Sigmoid colon (tissue), 7 donors: ENCODE data around the gene NUPR1. TPM values are rescaled to one million over a fixed set of nuclear protein-coding genes. Genes with fewer than 3 reads are reported as not detected.
"Not testable (repeated sequence)": the region's sequence is repeated elsewhere in the genome, so short reads cannot be mapped to it uniquely, and the experiment has no call there.

ENCODE experiments used
- DNase-seq: peaks from one replicate; pipeline ENCODE4 v3.0.0-alpha.2; 2019
- H3K27ac ChIP-seq, 4 donors: fragments of 200-600 bp; sonication (generic); one replicate each; pipeline ENCODE4 v1.5.1; 2016 to 2019; ENCODE audit warnings: mild to moderate bottlenecking in 1 of 4
- H3K27me3 ChIP-seq, 3 donors: fragments of 200-600 bp; sonication (generic); one replicate each; pipeline ENCODE4 v1.5.1; 2019; ENCODE audit warnings: mild to moderate bottlenecking in 1 of 3
- H3K36me3 ChIP-seq, 4 donors: fragments of 200-600 bp; sonication (generic); one replicate each; pipeline ENCODE4 v1.5.1; 2016 to 2019
- H3K4me1 ChIP-seq, 4 donors: fragments of 200-600 bp; sonication (generic); one replicate each; pipeline ENCODE4 v1.5.1; 2017 to 2019
- H3K4me3 ChIP-seq, 4 donors: fragments of 200-600 bp; sonication (generic); one replicate each; pipeline ENCODE4 v1.5.1; 2017 to 2019; ENCODE audit warnings: mild to moderate bottlenecking in 2 of 4, moderate library complexity in 1 of 4
- H3K9me3 ChIP-seq, 4 donors: fragments of 200-600 bp in 3 of 4; sonication (generic) in 3 of 4; one replicate each; pipeline versions ENCODE4 v1.5.1 to v1.6.1; 2013 to 2019
- CTCF ChIP-seq, 4 experiments: fragments of 450-650 bp in 3 of 4; fragments of 200-600 bp in 1 of 4; IDR thresholded peaks; one replicate each; pipeline ENCODE4 v1.5.1; 2016 to 2019; ENCODE audit warnings: antibody characterized with exemption in 4 of 4, mild to moderate bottlenecking in 3 of 4, moderate library complexity in 2 of 4
- EP300 ChIP-seq, 4 donors: sonication (generic); formaldehyde crosslinking; IDR thresholded peaks; one replicate each; pipeline ENCODE4 v1.6.1; 2017; ENCODE audit warnings: antibody characterized with exemption in 4 of 4
- POLR2A ChIP-seq, 2 donors: fragments of 450-650 bp; IDR thresholded peaks; one replicate each; pipeline ENCODE4 v1.6.1; 2016; ENCODE audit warnings: antibody characterized with exemption in 2 of 2, mild to moderate bottlenecking in 2 of 2, moderate library complexity in 2 of 2
- POLR2AphosphoS5 ChIP-seq, 4 donors: sonication (generic); formaldehyde crosslinking; IDR thresholded peaks; one replicate each; pipeline ENCODE4 v1.6.1; 2017; ENCODE audit warnings: antibody characterized with exemption in 4 of 4
- WGBS, 2 donors: extraction: QIAGEN DNeasy Blood & Tissue Kit; methylation state at CpG; one replicate each; pipeline ENCODE4 v1.1.7; 2013; 5-methylcytosine and 5-hydroxymethylcytosine counted together
- intact Hi-C: fragments of 100-400 bp; cut with DNase I; formaldehyde crosslinking; loops from one replicate; pipeline ENCODE4 v1.15.1; 2023
- polyA plus RNA-seq, 3 donors: library from polyadenylated mRNA; stranded (reverse); fragments of 200-250 nt; gene quantifications; one replicate each; pipeline ENCODE4 v1.2.3, GENCODE V29; 2013
- total RNA-seq, 4 donors: library from RNA; depleted of rRNA; stranded (reverse); fragments of >200 nt; gene quantifications; one replicate each; pipeline ENCODE4 v1.1.0, GENCODE V29; 2016
- donor health status: healthy with polysubstance abuse.
- donor health status: Bipolar disorder and iron deficiency.
- donor health status: healthy.

NUPR1 gene
- total and polyA plus RNA-seq, 7 donors, result 48.6 to 318 (median 70.8) TPM

GRCh38 chr16:28546626-28547025 is 7.9 kb upstream of the NUPR1 start:
- Histone ChIP-seq H3K4me3 (no peak overlapping the region), H3K4me1 (no peaks in the 10 kb centered on the region), H3K36me3 (no peaks in the 10 kb centered on the region), H3K9me3 (no peaks in the 10 kb centered on the region), H3K27me3 (no peaks in the 10 kb centered on the region), H3K27ac (no peak overlapping the region)
- no peak for TF ChIP-seq POLR2AphosphoS5 (IDR thresholded peaks at IDR 0.05)
- no peak for TF ChIP-seq POLR2A (IDR thresholded peaks at IDR 0.05)
- no peak for TF ChIP-seq CTCF (IDR thresholded peaks at IDR 0.05)
- no peak for TF ChIP-seq EP300 (IDR thresholded peaks at IDR 0.05)
- WGBS, 2 donors, result 87 to 89% methylated on average over 7 of the region's 7 CpGs
- DNase-seq, result no peak
- intact Hi-C loops, result no loop called here

- H3K9me3 ChIP-seq, H3K27ac ChIP-seq, H3K4me1 ChIP-seq, H3K36me3 ChIP-seq, intact Hi-C loops, H3K4me3 ChIP-seq, DNase-seq, H3K27me3 ChIP-seq: not testable (repeated sequence)
- WGBS, 2 donors, result 65 to 86% methylated on average over 7 of the region's 7 CpGs
These were observed 7.2 kb upstream of the NUPR1 start for GRCh38 chr16:28545964-28546363.

- intact Hi-C loops, result no loop called here
- no peaks in the 10 kb centered on the region for H3K36me3 ChIP-seq
- DNase-seq, result no peak
- H3K9me3 ChIP-seq, result no peaks in the 10 kb centered on the region
- H3K27ac ChIP-seq, result no peak overlapping the region
- TF ChIP-seq POLR2A (IDR thresholded peaks at IDR 0.05), result no peak
- H3K4me3 ChIP-seq, result no peak overlapping the region
- 91 to 93% methylated on average over 3 of the region's 3 CpGs for WGBS, 2 donors
- H3K27me3 ChIP-seq, result no peaks in the 10 kb centered on the region
- H3K4me1 ChIP-seq, result no peaks in the 10 kb centered on the region
These were observed 6.2 kb upstream of the NUPR1 start for GRCh38 chr16:28544998-28545397.

- Histone ChIP-seq H3K27me3 (no peaks in the 10 kb centered on the region), H3K9me3 (no peaks in the 10 kb centered on the region), H3K36me3 (no peaks in the 10 kb centered on the region), H3K4me1 (peaks cover 0 to 14% (median 8%) of the 10 kb centered on the region in 4 donors), H3K27ac (peak overlapping the region in 1 of 4 donors; percentile 11), H3K4me3 (no peak overlapping the region)
- intact Hi-C loops, result no loop called here
- no peak for DNase-seq
- peak in 1 of 2 donors; percentile 22 for TF ChIP-seq POLR2A (IDR thresholded peaks at IDR 0.05)
- TF ChIP-seq POLR2AphosphoS5 (IDR thresholded peaks at IDR 0.05), result peak in 1 of 4 donors; percentile 18
- no peak for TF ChIP-seq EP300 (IDR thresholded peaks at IDR 0.05)
- WGBS, 2 donors, result 10 to 39% methylated on average over 7 of the region's 7 CpGs
These were observed 4.3 kb upstream of the NUPR1 start for GRCh38 chr16:28543072-28543471.

GRCh38 chr16:28542646-28543045 is 3.9 kb upstream of the NUPR1 start:
- H3K4me3 ChIP-seq, result no peak overlapping the region
- intact Hi-C loops, result no loop called here
- H3K27ac ChIP-seq, result peak overlapping the region in 1 of 4 donors; percentile 7
- no peaks in the 10 kb centered on the region for H3K9me3 ChIP-seq
- peaks cover 0 to 19% (median 9%) of the 10 kb centered on the region in 4 donors for H3K4me1 ChIP-seq
- DNase-seq, result no peak
- TF ChIP-seq POLR2A (IDR thresholded peaks at IDR 0.05) (no peak), CTCF (IDR thresholded peaks at IDR 0.05) (no peak), EP300 (IDR thresholded peaks at IDR 0.05) (no peak), POLR2AphosphoS5 (IDR thresholded peaks at IDR 0.05) (no peak)
- H3K36me3 ChIP-seq, result no peaks in the 10 kb centered on the region
- 17 to 63% methylated on average over 7 of the region's 7 CpGs for WGBS, 2 donors
- no peaks in the 10 kb centered on the region for H3K27me3 ChIP-seq

- WGBS, 2 donors, result 83% methylated on average over 3 of the region's 3 CpGs
- H3K4me1 ChIP-seq, result peaks cover 0 to 39% (median 27%) of the 10 kb centered on the region in 4 donors
- no peaks in the 10 kb centered on the region for H3K27me3 ChIP-seq
- DNase-seq, result no peak
- intact Hi-C loops, result no loop called here
- TF ChIP-seq CTCF (IDR thresholded peaks at IDR 0.05) (no peak), EP300 (IDR thresholded peaks at IDR 0.05) (no peak), POLR2A (IDR thresholded peaks at IDR 0.05) (no peak), POLR2AphosphoS5 (IDR thresholded peaks at IDR 0.05) (no peak)
- H3K4me3 ChIP-seq, result no peak overlapping the region
- peak overlapping the region in 3 of 4 donors; percentile 87 to 97 (median 96) for H3K27ac ChIP-seq
- H3K36me3 ChIP-seq, result peaks cover 0 to 14% (median 5%) of the 10 kb centered on the region in 4 donors
- H3K9me3 ChIP-seq, result no peaks in the 10 kb centered on the region
These were observed 1.6 kb upstream of the NUPR1 start for GRCh38 chr16:28540346-28540745.
